ENCODE measurements around the gene HELZ. TPM values are rescaled to one million over a fixed set of nuclear protein-coding genes. Genes with fewer than 3 reads are reported as not detected.
"Not testable (repeated sequence)": the region's sequence is repeated elsewhere in the genome, so short reads cannot be mapped to it uniquely, and the experiment has no call there.

HELZ gene
- polyA plus RNA-seq, 2 donors: 2.1 to 3.9 TPM

DNA sequence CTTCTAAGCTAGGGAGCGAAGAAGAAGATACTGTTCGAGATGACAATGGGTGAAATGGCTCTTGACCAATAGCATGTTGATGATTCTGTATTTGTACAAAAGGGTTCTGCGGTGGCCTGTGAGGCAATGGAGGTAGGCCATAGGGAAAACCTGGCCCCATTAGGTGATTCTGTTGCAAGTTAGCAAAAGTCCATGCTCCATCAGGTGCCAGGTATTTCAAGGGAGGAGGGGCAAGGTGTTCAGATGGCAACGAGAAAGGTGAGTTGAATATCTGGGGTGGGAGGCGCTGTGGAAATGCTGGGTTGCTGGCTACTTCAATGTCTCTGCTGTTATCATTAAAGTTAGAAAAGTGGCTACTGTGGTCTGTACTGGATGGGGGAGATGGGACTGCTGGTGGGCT lies 137.8 kb downstream of the HELZ start:
- H3K4me3 ChIP-seq (ENCODE audit: low read depth in 1 of 2, low read length in 2 of 2): no peak overlapping the region
- 97% methylated on average over 5 of the region's 5 CpGs for WGBS, 2 donors
- no peaks in the 10 kb centered on the region for H3K9me3 ChIP-seq (ENCODE audit: control insufficient read depth in 2 of 2, insufficient read depth in 1 of 2, low read depth in 1 of 2, low read length in 1 of 2)
- H3K27ac ChIP-seq (ENCODE audit: low read depth in 2 of 2, low read length in 1 of 2): no peak overlapping the region
- no peaks in the 10 kb centered on the region for H3K27me3 ChIP-seq (ENCODE audit: control insufficient read depth in 1 of 2, insufficient read depth in 2 of 2, low read length in 2 of 2)
- no peaks in the 10 kb centered on the region for H3K4me1 ChIP-seq (ENCODE audit: control insufficient read depth in 2 of 2, insufficient read depth in 2 of 2, low read length in 1 of 2)
- peaks cover 6 to 14% of the 10 kb centered on the region in 2 donors for H3K36me3 ChIP-seq (ENCODE audit: control insufficient read depth in 2 of 2, insufficient read depth in 2 of 2, low read length in 1 of 2)

- Histone ChIP-seq H3K27ac (ENCODE audit: low read depth in 2 of 2, low read length in 1 of 2) (no peak overlapping the region), H3K36me3 (ENCODE audit: control insufficient read depth in 2 of 2, insufficient read depth in 2 of 2, low read length in 1 of 2) (peaks cover 6 to 14% of the 10 kb centered on the region in 2 donors)
Observed at GRCh38 chr17:67105213-67105612, 139.8 kb downstream of the HELZ start.

DNA sequence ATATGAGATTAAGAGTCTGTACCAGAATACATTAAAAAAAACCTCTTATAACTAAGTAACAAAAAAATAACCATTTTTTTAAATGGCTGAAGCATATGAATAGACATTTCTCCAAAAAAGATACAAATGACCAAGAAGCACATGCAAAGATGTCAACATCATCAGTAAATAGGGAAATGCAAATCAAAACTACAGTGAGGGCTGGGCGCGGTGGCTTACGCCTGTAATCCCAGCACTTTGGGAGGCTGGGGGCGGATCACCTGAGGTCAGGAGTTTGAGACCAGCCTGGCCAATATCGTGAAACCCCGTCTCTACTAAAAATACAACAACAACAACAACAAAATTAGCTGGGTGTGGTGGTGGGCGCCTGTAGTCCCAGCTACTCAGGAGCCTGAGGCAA lies 140.4 kb downstream of the HELZ start:
- peaks cover 6 to 14% of the 10 kb centered on the region in 2 donors for H3K36me3 ChIP-seq (ENCODE audit: control insufficient read depth in 2 of 2, insufficient read depth in 2 of 2, low read length in 1 of 2)
- H3K4me1 ChIP-seq (ENCODE audit: control insufficient read depth in 2 of 2, insufficient read depth in 2 of 2, low read length in 1 of 2); H3K4me3 ChIP-seq (ENCODE audit: low read depth in 1 of 2, low read length in 2 of 2); H3K9me3 ChIP-seq (ENCODE audit: control insufficient read depth in 2 of 2, insufficient read depth in 1 of 2, low read depth in 1 of 2, low read length in 1 of 2); H3K27me3 ChIP-seq (ENCODE audit: control insufficient read depth in 1 of 2, insufficient read depth in 2 of 2, low read length in 2 of 2); H3K27ac ChIP-seq (ENCODE audit: low read depth in 2 of 2, low read length in 1 of 2): not testable (repeated sequence)
- 94 to 98% methylated on average over 7 of the region's 7 CpGs for WGBS, 2 donors

More at GRCh38 chr17:67105213-67105612, 139.8 kb downstream of the HELZ start:
- Histone ChIP-seq H3K4me3 (ENCODE audit: low read depth in 1 of 2, low read length in 2 of 2) (no peak overlapping the region), H3K27me3 (ENCODE audit: control insufficient read depth in 1 of 2, insufficient read depth in 2 of 2, low read length in 2 of 2) (no peaks in the 10 kb centered on the region), H3K9me3 (ENCODE audit: control insufficient read depth in 2 of 2, insufficient read depth in 1 of 2, low read depth in 1 of 2, low read length in 1 of 2) (no peaks in the 10 kb centered on the region), H3K4me1 (ENCODE audit: control insufficient read depth in 2 of 2, insufficient read depth in 2 of 2, low read length in 1 of 2) (no peaks in the 10 kb centered on the region)

DNA sequence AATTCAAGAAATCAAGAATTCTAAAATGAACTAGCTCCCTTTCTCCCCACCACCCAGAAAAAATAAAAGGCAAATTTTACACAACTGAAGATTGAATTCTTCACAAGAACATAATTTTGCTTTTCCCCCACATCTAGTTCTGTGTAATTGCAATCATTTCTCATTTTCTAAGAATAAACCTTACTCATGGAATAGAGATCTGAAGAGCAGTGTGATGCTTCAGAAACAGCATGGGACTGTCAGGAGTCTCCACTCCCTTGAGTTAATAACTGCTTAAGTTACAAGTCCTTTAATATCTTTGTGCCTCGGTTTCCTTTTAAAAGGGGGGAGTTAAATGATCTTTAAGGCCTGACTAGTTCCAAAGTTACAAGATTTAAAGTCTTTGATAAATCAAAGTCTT lies 147.0 kb downstream of the HELZ start:
- Histone ChIP-seq H3K9me3 (ENCODE audit: control insufficient read depth in 2 of 2, insufficient read depth in 1 of 2, low read depth in 1 of 2, low read length in 1 of 2) (no peaks in the 10 kb centered on the region), H3K4me1 (ENCODE audit: control insufficient read depth in 2 of 2, insufficient read depth in 2 of 2, low read length in 1 of 2) (no peaks in the 10 kb centered on the region), H3K27ac (ENCODE audit: low read depth in 2 of 2, low read length in 1 of 2) (no peak overlapping the region), H3K4me3 (ENCODE audit: low read depth in 1 of 2, low read length in 2 of 2) (no peak overlapping the region), H3K27me3 (ENCODE audit: control insufficient read depth in 1 of 2, insufficient read depth in 2 of 2, low read length in 2 of 2) (no peaks in the 10 kb centered on the region), H3K36me3 (ENCODE audit: control insufficient read depth in 2 of 2, insufficient read depth in 2 of 2, low read length in 1 of 2) (no peaks in the 10 kb centered on the region)
- WGBS, 2 donors: 91 to 92% methylated on average over 1 of the region's 1 CpG

DNA sequence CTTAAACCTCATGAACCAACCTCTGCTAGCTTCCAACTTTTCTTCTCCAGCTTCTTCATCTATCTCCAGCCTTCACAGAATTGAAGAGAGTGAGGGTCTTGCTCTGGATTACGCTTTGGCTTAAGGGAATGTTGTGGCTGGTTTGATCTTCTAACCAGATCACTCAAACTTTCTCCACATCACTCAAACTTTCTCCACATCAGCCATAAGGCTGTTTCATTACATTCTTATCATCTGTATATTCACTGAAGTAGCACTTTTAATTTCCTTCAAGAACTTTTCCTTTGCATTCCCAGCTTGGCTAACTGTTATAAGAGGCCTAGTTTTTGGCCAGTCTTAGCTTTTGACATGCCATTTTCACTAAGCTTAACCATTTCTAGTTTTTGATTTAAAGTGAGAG lies 148.4 kb downstream of the HELZ start:
- Histone ChIP-seq H3K4me3 (ENCODE audit: low read depth in 1 of 2, low read length in 2 of 2) (no peak overlapping the region), H3K36me3 (ENCODE audit: control insufficient read depth in 2 of 2, insufficient read depth in 2 of 2, low read length in 1 of 2) (no peaks in the 10 kb centered on the region), H3K9me3 (ENCODE audit: control insufficient read depth in 2 of 2, insufficient read depth in 1 of 2, low read depth in 1 of 2, low read length in 1 of 2) (no peaks in the 10 kb centered on the region), H3K4me1 (ENCODE audit: control insufficient read depth in 2 of 2, insufficient read depth in 2 of 2, low read length in 1 of 2) (no peaks in the 10 kb centered on the region), H3K27me3 (ENCODE audit: control insufficient read depth in 1 of 2, insufficient read depth in 2 of 2, low read length in 2 of 2) (no peaks in the 10 kb centered on the region), H3K27ac (ENCODE audit: low read depth in 2 of 2, low read length in 1 of 2) (no peak overlapping the region)
- 98 to 100% methylated on average over 1 of the region's 1 CpG for WGBS, 2 donors

GRCh38 chr17:67095803-67096202 lies 149.2 kb downstream of the HELZ start:
- Histone ChIP-seq H3K9me3 (ENCODE audit: control insufficient read depth in 2 of 2, insufficient read depth in 1 of 2, low read depth in 1 of 2, low read length in 1 of 2) (no peaks in the 10 kb centered on the region), H3K4me1 (ENCODE audit: control insufficient read depth in 2 of 2, insufficient read depth in 2 of 2, low read length in 1 of 2) (no peaks in the 10 kb centered on the region), H3K36me3 (ENCODE audit: control insufficient read depth in 2 of 2, insufficient read depth in 2 of 2, low read length in 1 of 2) (no peaks in the 10 kb centered on the region), H3K27me3 (ENCODE audit: control insufficient read depth in 1 of 2, insufficient read depth in 2 of 2, low read length in 2 of 2) (no peaks in the 10 kb centered on the region), H3K27ac (ENCODE audit: low read depth in 2 of 2, low read length in 1 of 2) (no peak overlapping the region), H3K4me3 (ENCODE audit: low read depth in 1 of 2, low read length in 2 of 2) (no peak overlapping the region)
- 93 to 97% methylated on average over 1 of the region's 1 CpG for WGBS, 2 donors

DNA sequence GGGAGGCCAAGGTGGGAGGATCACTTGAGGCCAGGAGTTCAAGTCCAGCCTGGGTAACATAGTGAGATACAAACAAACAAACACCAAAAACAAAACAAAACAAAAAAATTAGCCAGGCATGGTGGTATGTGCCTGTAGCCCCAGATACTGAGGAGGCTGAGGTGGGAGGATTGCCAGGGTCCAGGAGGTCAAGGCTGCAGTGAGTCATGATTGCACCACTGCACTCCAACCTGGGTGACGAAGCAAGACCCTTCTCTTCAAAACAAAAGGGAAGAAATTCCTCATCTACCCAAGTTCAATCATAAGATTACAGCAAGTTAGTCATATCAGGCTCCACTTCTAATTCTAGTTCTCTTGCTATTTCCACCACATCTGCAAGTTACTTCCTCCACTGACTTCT lies 149.7 kb downstream of the HELZ start:
- not testable (repeated sequence) for H3K36me3 ChIP-seq (ENCODE audit: control insufficient read depth in 2 of 2, insufficient read depth in 2 of 2, low read length in 1 of 2); H3K4me1 ChIP-seq (ENCODE audit: control insufficient read depth in 2 of 2, insufficient read depth in 2 of 2, low read length in 1 of 2); H3K27ac ChIP-seq (ENCODE audit: low read depth in 2 of 2, low read length in 1 of 2); H3K9me3 ChIP-seq (ENCODE audit: control insufficient read depth in 2 of 2, insufficient read depth in 1 of 2, low read depth in 1 of 2, low read length in 1 of 2); H3K4me3 ChIP-seq (ENCODE audit: low read depth in 1 of 2, low read length in 2 of 2); H3K27me3 ChIP-seq (ENCODE audit: control insufficient read depth in 1 of 2, insufficient read depth in 2 of 2, low read length in 2 of 2)
- WGBS, 2 donors: 43 to 96% methylated on average over 1 of the region's 1 CpG

DNA sequence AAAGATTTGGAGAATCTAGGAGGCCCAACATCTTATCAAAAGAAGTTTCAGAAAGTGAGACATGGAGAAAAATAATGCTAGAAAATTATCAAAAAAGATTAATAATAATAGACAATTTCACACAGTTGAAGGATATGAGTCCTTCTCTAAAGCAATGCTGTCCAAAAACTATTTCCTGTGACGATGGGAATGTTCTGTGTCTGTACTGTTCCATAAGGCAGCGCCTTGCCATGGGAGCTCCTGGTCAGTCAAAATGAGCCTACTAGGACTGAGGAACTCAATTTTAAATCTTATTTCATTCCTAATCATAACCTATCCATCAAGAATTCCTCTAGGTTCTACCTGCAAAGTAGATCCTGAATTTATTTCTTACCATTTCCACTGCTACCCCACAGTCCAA lies 151.6 kb downstream of the HELZ start:
- Histone ChIP-seq H3K4me3 (ENCODE audit: low read depth in 1 of 2, low read length in 2 of 2) (no peak overlapping the region), H3K27me3 (ENCODE audit: control insufficient read depth in 1 of 2, insufficient read depth in 2 of 2, low read length in 2 of 2) (no peaks in the 10 kb centered on the region), H3K36me3 (ENCODE audit: control insufficient read depth in 2 of 2, insufficient read depth in 2 of 2, low read length in 1 of 2) (no peaks in the 10 kb centered on the region), H3K27ac (ENCODE audit: low read depth in 2 of 2, low read length in 1 of 2) (no peak overlapping the region), H3K9me3 (ENCODE audit: control insufficient read depth in 2 of 2, insufficient read depth in 1 of 2, low read depth in 1 of 2, low read length in 1 of 2) (no peaks in the 10 kb centered on the region), H3K4me1 (ENCODE audit: control insufficient read depth in 2 of 2, insufficient read depth in 2 of 2, low read length in 1 of 2) (no peaks in the 10 kb centered on the region)
- 89 to 93% methylated on average over 2 of the region's 2 CpGs for WGBS, 2 donors

DNA sequence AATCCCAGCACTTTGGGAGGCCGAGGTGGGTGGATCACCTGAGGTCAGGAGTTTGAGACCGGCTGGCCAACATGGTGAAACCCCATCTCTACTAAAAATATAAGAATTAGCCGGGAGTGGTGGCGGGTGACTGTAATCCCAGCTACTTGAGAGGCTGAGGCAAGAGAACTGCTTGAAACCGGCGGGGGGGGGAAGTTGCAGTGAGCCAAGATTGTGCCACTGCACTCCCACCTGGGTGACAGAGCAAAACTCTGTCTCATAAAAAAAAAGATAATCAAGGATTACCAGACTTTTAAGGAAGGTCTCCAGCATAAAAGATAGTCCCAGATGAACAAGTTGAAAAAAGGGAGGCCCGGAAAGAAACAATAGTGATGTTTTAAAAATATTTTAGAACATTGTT lies 152.3 kb downstream of the HELZ start:
- 92 to 93% methylated on average over 7 of the region's 7 CpGs for WGBS, 2 donors
- not testable (repeated sequence) for H3K9me3 ChIP-seq (ENCODE audit: control insufficient read depth in 2 of 2, insufficient read depth in 1 of 2, low read depth in 1 of 2, low read length in 1 of 2); H3K4me3 ChIP-seq (ENCODE audit: low read depth in 1 of 2, low read length in 2 of 2); H3K36me3 ChIP-seq (ENCODE audit: control insufficient read depth in 2 of 2, insufficient read depth in 2 of 2, low read length in 1 of 2); H3K27ac ChIP-seq (ENCODE audit: low read depth in 2 of 2, low read length in 1 of 2); H3K4me1 ChIP-seq (ENCODE audit: control insufficient read depth in 2 of 2, insufficient read depth in 2 of 2, low read length in 1 of 2); H3K27me3 ChIP-seq (ENCODE audit: control insufficient read depth in 1 of 2, insufficient read depth in 2 of 2, low read length in 2 of 2)

- Histone ChIP-seq H3K36me3 (ENCODE audit: control insufficient read depth in 2 of 2, insufficient read depth in 2 of 2, low read length in 1 of 2) (no peaks in the 10 kb centered on the region), H3K27me3 (ENCODE audit: control insufficient read depth in 1 of 2, insufficient read depth in 2 of 2, low read length in 2 of 2) (no peaks in the 10 kb centered on the region), H3K4me3 (ENCODE audit: low read depth in 1 of 2, low read length in 2 of 2) (no peak overlapping the region), H3K9me3 (ENCODE audit: control insufficient read depth in 2 of 2, insufficient read depth in 1 of 2, low read depth in 1 of 2, low read length in 1 of 2) (no peaks in the 10 kb centered on the region), H3K4me1 (ENCODE audit: control insufficient read depth in 2 of 2, insufficient read depth in 2 of 2, low read length in 1 of 2) (no peaks in the 10 kb centered on the region), H3K27ac (ENCODE audit: low read depth in 2 of 2, low read length in 1 of 2) (no peak overlapping the region)
- 91 to 92% methylated on average over 5 of the region's 5 CpGs for WGBS, 2 donors
Observed at GRCh38 chr17:67092291-67092690, 152.7 kb downstream of the HELZ start.

All from esophagus (tissue), 2 donors.